Measurements from ENCODE around the gene RGP1.

RGP1 gene

DNA sequence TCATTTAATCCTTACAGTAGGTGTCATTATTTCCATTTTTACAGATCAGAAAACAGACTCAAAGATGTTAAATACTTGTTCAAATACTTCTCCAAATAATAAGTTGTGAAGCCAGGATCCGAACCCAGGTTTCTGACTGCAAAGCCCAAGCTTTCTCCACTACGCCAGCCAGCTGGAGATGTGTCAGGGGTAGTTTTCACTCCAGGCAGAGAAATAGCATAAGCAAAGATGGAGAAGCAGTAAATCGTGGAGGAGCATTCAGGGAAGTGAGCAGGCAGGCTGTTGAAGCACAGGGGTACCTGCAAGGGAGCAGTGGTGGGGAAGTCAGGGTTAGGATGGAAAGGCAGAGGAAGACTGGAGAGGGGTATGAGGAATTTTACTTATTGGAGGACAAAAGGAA is 20.0 kb upstream of the RGP1 start:
- H3K4me3 ChIP-seq = peak overlapping the region; percentile 84
- DNase-seq (ENCODE audit: low spot score) = no peak
- TF ChIP-seq, protein P1, sequence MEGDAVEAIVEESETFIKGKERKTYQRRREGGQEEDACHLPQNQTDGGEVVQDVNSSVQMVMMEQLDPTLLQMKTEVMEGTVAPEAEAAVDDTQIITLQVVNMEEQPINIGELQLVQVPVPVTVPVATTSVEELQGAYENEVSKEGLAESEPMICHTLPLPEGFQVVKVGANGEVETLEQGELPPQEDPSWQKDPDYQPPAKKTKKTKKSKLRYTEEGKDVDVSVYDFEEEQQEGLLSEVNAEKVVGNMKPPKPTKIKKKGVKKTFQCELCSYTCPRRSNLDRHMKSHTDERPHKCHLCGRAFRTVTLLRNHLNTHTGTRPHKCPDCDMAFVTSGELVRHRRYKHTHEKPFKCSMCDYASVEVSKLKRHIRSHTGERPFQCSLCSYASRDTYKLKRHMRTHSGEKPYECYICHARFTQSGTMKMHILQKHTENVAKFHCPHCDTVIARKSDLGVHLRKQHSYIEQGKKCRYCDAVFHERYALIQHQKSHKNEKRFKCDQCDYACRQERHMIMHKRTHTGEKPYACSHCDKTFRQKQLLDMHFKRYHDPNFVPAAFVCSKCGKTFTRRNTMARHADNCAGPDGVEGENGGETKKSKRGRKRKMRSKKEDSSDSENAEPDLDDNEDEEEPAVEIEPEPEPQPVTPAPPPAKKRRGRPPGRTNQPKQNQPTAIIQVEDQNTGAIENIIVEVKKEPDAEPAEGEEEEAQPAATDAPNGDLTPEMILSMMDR (IDR thresholded peaks at IDR 0.05) = no peak
- H3K27ac ChIP-seq = peak overlapping the region; percentile 97 to 99

DNA sequence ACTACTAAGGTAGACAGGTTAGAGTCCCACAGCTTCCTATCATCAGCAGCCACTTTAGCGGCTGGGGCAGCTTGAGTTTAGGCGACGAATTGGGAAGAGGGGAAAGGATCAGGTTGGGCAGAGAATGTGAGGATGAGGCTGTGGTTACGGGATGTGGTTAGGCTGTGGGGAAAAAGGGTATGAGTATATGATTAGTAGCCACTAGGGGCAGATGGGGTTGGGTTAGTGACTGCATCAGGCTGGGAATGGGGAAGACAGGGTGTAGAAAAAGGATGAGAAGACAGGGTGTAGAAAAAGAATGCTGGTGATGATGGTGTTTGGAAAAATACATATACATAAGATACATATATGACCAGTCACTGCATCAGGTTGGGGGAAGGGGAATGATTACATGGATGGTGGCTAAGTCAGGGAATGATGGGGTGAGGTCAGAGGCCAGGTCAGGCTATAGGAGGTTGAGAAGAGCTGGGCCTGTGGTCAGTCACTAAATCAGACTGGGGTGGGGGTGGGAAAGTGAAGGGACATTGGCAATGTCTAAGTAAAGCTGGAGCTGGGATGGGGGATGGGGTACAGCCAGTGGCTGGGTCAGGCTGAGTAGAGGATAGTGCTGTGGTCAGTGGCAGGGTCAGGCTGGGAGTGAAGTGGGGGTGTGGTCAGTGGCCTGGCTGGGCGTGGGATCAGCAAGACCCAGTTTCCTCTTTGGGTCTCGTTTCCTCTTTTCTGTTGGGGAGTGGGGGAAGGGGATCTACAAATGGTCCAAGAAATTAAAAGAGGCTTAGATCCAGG is 19.2 kb upstream of the RGP1 start:
- Histone ChIP-seq H3K4me3 (peak overlapping the region; percentile 84), H3K27ac (peak overlapping the region; percentile 97 to 99)
- DNase-seq (ENCODE audit: low spot score) = peak; percentile 84
- TF ChIP-seq, protein P1 (IDR thresholded peaks at IDR 0.05) = peak; percentile 47

DNA sequence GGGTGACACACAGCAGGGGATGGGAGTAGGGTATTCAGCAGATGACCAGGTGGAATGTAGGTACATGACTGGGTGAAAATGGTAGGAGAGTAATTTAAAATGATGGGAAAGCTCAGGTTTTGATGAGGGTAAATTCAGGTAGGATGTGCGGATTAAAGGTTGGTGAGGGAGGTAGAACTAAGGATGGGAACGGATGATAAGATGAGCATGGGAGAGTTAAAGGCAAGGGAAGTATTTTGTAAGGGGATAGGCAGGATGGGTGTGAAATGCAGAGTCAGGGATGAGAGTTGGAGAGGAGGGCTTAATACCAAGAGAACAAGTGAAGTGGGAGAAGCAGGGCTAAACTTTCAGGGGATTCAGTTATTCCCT is 18.6 kb upstream of the RGP1 start:
- no peak for DNase-seq (ENCODE audit: low spot score)
- TF ChIP-seq, protein P1 (IDR thresholded peaks at IDR 0.05) = no peak
- peak overlapping the region; percentile 84 for H3K4me3 ChIP-seq
- H3K27ac ChIP-seq = peak overlapping the region; percentile 97 to 99

DNA sequence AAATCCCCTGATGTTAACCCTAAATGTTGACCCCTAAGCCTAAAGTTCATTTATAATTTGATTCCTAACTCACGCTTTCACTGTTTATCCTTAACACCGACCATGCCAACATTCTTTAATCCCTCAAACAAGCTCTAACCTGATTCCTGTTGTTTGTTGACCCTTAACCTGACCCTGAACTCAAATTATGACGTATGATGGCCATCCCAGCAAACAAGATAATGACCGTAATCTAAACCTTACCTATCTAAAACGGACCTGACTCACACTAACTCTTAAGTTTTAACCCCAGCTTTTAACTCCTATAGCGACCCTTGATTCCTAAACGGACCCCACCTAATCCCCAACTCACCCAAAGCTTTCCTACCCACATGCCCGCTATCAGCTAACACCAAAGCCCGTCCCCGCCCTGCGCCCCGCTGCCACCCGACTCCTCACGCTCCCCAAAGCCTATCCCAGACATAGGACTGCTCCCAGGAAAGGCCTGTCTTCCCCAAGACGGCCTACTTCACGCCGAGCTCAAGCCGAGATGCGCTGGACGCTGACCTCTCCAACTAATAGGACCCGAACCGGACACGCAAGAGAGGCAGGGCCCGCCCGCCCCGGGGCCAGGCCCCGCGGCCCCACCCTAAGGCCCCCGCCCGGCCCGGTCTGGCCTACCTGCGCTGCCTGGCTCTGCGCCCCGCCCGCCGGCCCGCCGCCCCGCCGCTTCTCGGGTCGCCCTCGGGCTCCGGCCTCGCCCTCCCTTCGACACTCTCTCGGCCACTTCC is 17.5 kb upstream of the RGP1 start:
- DNase-seq (ENCODE audit: low spot score) = no peak

DNA sequence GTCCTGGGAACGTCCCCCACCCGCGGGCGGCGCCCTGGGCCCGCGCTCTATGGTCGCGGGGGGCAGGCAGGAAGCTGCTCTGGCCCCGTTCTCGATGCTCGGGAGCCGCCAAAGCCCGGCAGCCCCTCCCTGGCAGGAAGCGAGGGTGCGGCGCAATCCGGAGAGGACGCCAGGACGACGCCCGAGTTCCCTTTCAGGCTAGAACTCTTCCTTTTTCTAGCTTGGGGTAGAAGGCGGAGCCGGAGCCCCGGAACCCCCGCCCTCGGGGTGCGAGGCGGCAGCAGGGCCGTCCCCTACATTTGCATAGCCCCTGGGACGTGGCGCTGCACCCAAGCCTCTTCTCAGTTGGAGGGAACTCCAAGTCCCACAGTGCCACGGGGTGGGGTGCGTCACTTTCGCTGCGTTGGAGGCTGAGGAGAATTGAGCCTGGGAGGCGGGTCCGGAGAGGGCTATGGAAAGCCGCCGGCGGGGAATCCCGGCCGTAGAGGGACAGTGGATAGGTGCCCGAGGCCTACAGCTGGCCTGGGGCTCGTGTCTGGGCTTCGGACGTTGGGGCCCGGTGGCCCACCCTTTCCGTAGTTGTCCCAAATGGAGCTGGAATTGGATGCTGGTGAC is 16.8 kb upstream of the RGP1 start, which contains the start of the genes CREB3 and TLN1:
Gene CREB3, plus strand, starts transcription at position 482 of the 615 bp plus-strand sequence. Its CDS starts 107 bp downstream, at position 589.
Gene TLN1, minus strand, starts transcription at position 11 of the 615 bp plus-strand sequence. CDS start 6,501 bp downstream, outside the sequence.
- DNase-seq (ENCODE audit: low spot score) = peak; percentile 100
- TF ChIP-seq, protein P1 (IDR thresholded peaks at IDR 0.05) = no peak
- H3K4me3 ChIP-seq = peak within 1 kb of the TSS; percentile 84
- peak within 1 kb of the TSS; percentile 97 to 99 for H3K27ac ChIP-seq

More for the DNA sequence above, 17.5 kb upstream of the RGP1 start:
- TF ChIP-seq, protein P1 (IDR thresholded peaks at IDR 0.05) = no peak
- Histone ChIP-seq H3K27ac (peak overlapping the region; percentile 97 to 99), H3K4me3 (peak overlapping the region; percentile 84)

DNA sequence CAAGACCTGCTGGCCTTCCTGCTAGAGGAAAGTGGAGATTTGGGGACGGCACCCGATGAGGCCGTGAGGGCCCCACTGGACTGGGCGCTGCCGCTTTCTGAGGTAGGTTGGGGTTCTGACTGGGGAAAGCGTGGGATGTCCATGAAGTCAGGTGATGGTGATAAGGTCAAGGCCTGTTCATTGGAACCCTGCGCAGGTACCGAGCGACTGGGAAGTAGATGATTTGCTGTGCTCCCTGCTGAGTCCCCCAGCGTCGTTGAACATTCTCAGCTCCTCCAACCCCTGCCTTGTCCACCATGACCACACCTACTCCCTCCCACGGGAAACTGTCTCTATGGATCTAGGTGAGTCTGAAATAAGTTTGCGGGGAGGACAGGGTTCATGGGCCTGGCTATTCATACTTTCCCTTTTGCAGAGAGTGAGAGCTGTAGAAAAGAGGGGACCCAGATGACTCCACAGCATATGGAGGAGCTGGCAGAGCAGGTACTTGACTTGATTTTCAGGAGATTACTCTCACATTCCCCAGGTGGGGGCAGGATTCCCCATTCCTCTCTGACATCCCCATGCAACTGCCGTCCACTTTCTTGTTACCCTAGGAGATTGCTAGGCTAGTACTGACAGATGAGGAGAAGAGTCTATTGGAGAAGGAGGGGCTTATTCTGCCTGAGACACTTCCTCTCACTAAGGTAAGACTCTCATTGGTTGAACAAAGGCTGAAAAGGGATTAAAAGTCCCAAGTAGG is 16.1 kb upstream of the RGP1 start:
- TF ChIP-seq, protein P1 (IDR thresholded peaks at IDR 0.05) = no peak
- Histone ChIP-seq H3K4me3 (peak overlapping the region; percentile 84), H3K27ac (peak overlapping the region; percentile 97 to 99)
- DNase-seq (ENCODE audit: low spot score) = no peak
